Fibroblast of skin of right biceps (primary cell): ENCODE results near the gene PAEP.

ENCODE experiments used
- DNase-seq: peaks from one replicate; pipeline ENCODE4 v3.0.0-alpha.2; 2013

PAEP gene

GRCh38 chr9:135580664-135581380 lies 19.3 kb downstream of the PAEP start:
- DNase-seq = no peak

GRCh38 chr9:135581636-135582426 lies 20.3 kb downstream of the PAEP start:
- DNase-seq = no peak

GRCh38 chr9:135582541-135582940 lies 21.0 kb downstream of the PAEP start:
- no peak for DNase-seq

- no peak for DNase-seq
Measured at GRCh38 chr9:135582966-135583687, 21.6 kb downstream of the PAEP start.

- DNase-seq = no peak
Measured at GRCh38 chr9:135583688-135584011, 22.1 kb downstream of the PAEP start.

GRCh38 chr9:135584371-135584770 lies 22.8 kb downstream of the PAEP start:
- no peak for DNase-seq

GRCh38 chr9:135584934-135585333 lies 23.4 kb downstream of the PAEP start:
- DNase-seq = no peak

GRCh38 chr9:135586601-135587109 lies 25.1 kb downstream of the PAEP start:
- DNase-seq = no peak

- DNase-seq = no peak
Measured at GRCh38 chr9:135587658-135588057, 26.1 kb downstream of the PAEP start.

GRCh38 chr9:135588371-135588770 lies 26.8 kb downstream of the PAEP start:
- no peak for DNase-seq

GRCh38 chr9:135588886-135589595 lies 27.5 kb downstream of the PAEP start:
- DNase-seq = no peak

GRCh38 chr9:135589596-135590485 lies 28.3 kb downstream of the PAEP start:
- no peak for DNase-seq

GRCh38 chr9:135590486-135591079 lies 29.0 kb downstream of the PAEP start:
- DNase-seq = no peak

GRCh38 chr9:135591506-135592330 lies 30.2 kb downstream of the PAEP start:
- no peak for DNase-seq

- no peak for DNase-seq
Measured at GRCh38 chr9:135592331-135592590, 30.7 kb downstream of the PAEP start.

- no peak for DNase-seq
Measured at GRCh38 chr9:135592625-135593024, 31.1 kb downstream of the PAEP start.

- no peak for DNase-seq
Measured at GRCh38 chr9:135596211-135596610, 34.7 kb downstream of the PAEP start.

GRCh38 chr9:135600296-135600817 lies 38.8 kb downstream of the PAEP start:
- no peak for DNase-seq

- DNase-seq = no peak
Measured at GRCh38 chr9:135601988-135602387, 40.4 kb downstream of the PAEP start.

- DNase-seq = peak; percentile 26
Measured at GRCh38 chr9:135602789-135603481, 41.4 kb downstream of the PAEP start.
